Measurements from ENCODE around the gene RB1. TPM values are rescaled to one million over a fixed set of nuclear protein-coding genes. Genes with fewer than 3 reads are reported as not detected.

RB1 gene
- total and polyA plus RNA-seq, 2 donors (not counting 3 experiments of a cell fraction or from before 2014, with no cell fraction given), result 8.0 to 41.2 TPM

DNA sequence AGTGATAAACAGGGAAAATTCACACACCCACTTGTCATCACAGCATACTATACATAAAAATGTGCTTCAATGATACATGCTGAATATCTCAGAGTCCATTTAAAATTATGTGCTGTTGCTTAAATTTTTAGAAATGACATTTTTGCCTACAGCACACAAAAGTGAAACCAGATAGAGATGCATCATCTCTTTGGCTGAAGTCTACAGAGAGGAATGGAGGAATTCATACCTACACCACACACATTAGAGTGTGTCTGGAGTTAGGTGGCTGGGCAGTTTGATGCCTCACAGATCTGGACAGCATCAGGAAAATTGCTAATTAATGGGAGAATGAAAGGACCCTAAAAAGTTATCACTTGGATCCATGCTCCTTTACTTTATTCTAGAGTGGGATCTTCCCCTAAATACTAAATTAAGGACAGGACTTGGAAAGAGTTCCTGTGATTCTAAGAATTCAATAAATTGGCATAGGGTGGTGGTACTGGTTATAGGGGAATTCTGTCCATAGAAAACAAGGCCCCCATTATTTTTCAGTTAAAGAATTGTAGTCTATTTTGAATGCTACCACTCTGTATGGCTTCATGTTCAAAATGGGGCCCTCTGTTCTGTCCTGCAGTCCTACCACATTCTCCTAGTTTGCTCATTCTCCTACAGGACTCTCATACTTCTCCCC lies 188.0 kb downstream of the RB1 start:
- H3K9me1 ChIP-seq (replicated peaks; ENCODE audit: control insufficient read depth, extremely low read depth, insufficient read depth, low read length), result no peaks in the 10 kb centered on the region
- H2AFZ ChIP-seq (ENCODE audit: low read depth, low read length), result peak overlapping the region; percentile 66
- DNase-seq (ENCODE audit: low read depth, low spot score) (no peak), FAIRE-seq (no peak)
- no peaks in the 10 kb centered on the region for H4K20me1 ChIP-seq (replicated peaks; ENCODE audit: control insufficient read depth, extremely low read depth, insufficient read depth, low read length)
- BruUV-seq (replicated peaks), result no TSS peak
- no peaks in the 10 kb centered on the region for H3K79me2 ChIP-seq (ENCODE audit: control insufficient read depth, insufficient read depth, low read length)
- ChIA-PET CTCF (interaction anchor here (1.0 to 1.7 kb wide), 2 partner anchors 41 to 88 kb away, joined by 3 to 9 read pairs; partner anchors contain the start of gene RCBTB2), POLR2A (interaction anchor here (1.2 kb wide), 1 partner anchor 41 kb away, joined by 3 read pairs; the partner anchor contains the start of gene RCBTB2)
- peak overlapping the region; percentile 54 for H3K27ac ChIP-seq (ENCODE audit: insufficient read depth, low read depth, low read length)
- no peak overlapping the region for H3K9ac ChIP-seq (replicated peaks; ENCODE audit: extremely low read depth, insufficient read depth, low read length)
- H3K27me3 ChIP-seq (ENCODE audit: control insufficient read depth in 2 of 2, insufficient read depth in 2 of 2, low read length in 2 of 2), result no peaks in the 10 kb centered on the region
- dilution Hi-C loops (cut with MboI; ENCODE audit: extremely low pct_ligation_motif_present, low sequenced_read_pairs) (no loop called here), intact Hi-C loops (cut with micrococcal nuclease) (no loop called here)
- no peak for TF ChIP-seq JUN (IDR thresholded peaks at IDR 0.05; ENCODE audit: borderline replicate concordance, insufficient read depth, insufficient read length, low read depth)
- H3K4me1 ChIP-seq (ENCODE audit: control insufficient read depth, extremely low read depth, insufficient read depth, low read length), result peaks cover 47% of the 10 kb centered on the region
- peak overlapping the region; percentile 88 for H3K4me2 ChIP-seq (ENCODE audit: insufficient read depth, low read length)
- H3K9me3 ChIP-seq (replicated peaks; ENCODE audit: control insufficient read depth, insufficient read depth, low read length), result no peaks in the 10 kb centered on the region
- H3K36me3 ChIP-seq (ENCODE audit: control insufficient read depth in 2 of 2, extremely low read depth in 1 of 2, insufficient read depth in 2 of 2, low read length in 2 of 2), result no peaks in the 10 kb centered on the region
- H3K4me3 ChIP-seq (replicated peaks in 1 of 3; ENCODE audit: insufficient read depth in 1 of 3, low read depth in 1 of 3, low read length in 3 of 3), result no peak overlapping the region

DNA sequence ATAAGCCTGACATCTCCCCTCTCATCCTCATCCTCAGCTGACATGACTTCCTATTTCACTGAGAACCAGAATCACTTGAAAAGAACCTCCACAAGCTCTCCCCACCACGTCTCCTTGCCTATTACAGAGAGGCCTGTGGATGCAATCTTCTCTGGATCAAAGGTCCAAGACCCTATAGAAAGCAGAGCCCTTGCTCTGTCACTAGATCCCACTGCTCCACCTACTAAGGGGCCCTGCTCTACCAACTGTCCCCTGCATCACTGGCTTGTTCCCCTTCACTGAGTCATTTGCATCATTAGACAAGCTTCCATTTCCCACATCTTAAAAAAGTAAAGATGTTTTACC lies 188.5 kb downstream of the RB1 start:
- no peaks in the 10 kb centered on the region for H4K20me1 ChIP-seq (replicated peaks; ENCODE audit: control insufficient read depth, extremely low read depth, insufficient read depth, low read length)
- H3K9me1 ChIP-seq (replicated peaks; ENCODE audit: control insufficient read depth, extremely low read depth, insufficient read depth, low read length), result no peaks in the 10 kb centered on the region
- BruUV-seq (replicated peaks), result no TSS peak
- TF ChIP-seq EZH2 (IDR thresholded peaks at IDR 0.05; ENCODE audit: borderline replicate concordance, low read depth, low read length, severe bottlenecking) (no peak), MYC (IDR thresholded peaks at IDR 0.05; ENCODE audit: low read depth, low read length) (no peak), MAX (IDR thresholded peaks at IDR 0.05; ENCODE audit: insufficient read depth, insufficient read length) (no peak), POLR2A (IDR thresholded peaks at IDR 0.05; ENCODE audit: low read depth, low read length) (no peak), GATA2 (IDR thresholded peaks at IDR 0.05; ENCODE audit: insufficient read depth, insufficient read length, low read depth, low read length) (no peak), CTCF (IDR thresholded peaks at IDR 0.05; ENCODE audit: extremely low read depth in 1 of 2, insufficient read depth in 1 of 2, low read depth in 1 of 2, low read length in 2 of 2) (no peak), POLR2AphosphoS5 (IDR thresholded peaks at IDR 0.05; ENCODE audit: insufficient read depth, low read depth, low read length) (no peak), JUN (IDR thresholded peaks at IDR 0.05; ENCODE audit: borderline replicate concordance, insufficient read depth, insufficient read length, low read depth) (no peak), FOS (IDR thresholded peaks at IDR 0.05; ENCODE audit: borderline replicate concordance, insufficient read depth, low read length) (no peak)
- CTCF ChIA-PET, result interaction anchor here (1.0 to 1.7 kb wide), 2 partner anchors 41 to 88 kb away, joined by 3 to 9 read pairs; partner anchors contain the start of gene RCBTB2
- FAIRE-seq (no peak), DNase-seq (ENCODE audit: low read depth, low spot score) (no peak)
- no peaks in the 10 kb centered on the region for H3K9me3 ChIP-seq (replicated peaks; ENCODE audit: control insufficient read depth, insufficient read depth, low read length)
- peak overlapping the region; percentile 66 for H2AFZ ChIP-seq (ENCODE audit: low read depth, low read length)
- no peaks in the 10 kb centered on the region for H3K79me2 ChIP-seq (ENCODE audit: control insufficient read depth, insufficient read depth, low read length)
- H3K36me3 ChIP-seq (ENCODE audit: control insufficient read depth in 2 of 2, extremely low read depth in 1 of 2, insufficient read depth in 2 of 2, low read length in 2 of 2), result no peaks in the 10 kb centered on the region
- intact Hi-C loops (cut with micrococcal nuclease), result no loop called here
- H3K4me1 ChIP-seq (ENCODE audit: control insufficient read depth, extremely low read depth, insufficient read depth, low read length), result peaks cover 50% of the 10 kb centered on the region
- POLR2A ChIA-PET, result interaction anchor here (1.2 kb wide), 1 partner anchor 41 kb away, joined by 3 read pairs; the partner anchor contains the start of gene RCBTB2
- dilution Hi-C loops (cut with MboI; ENCODE audit: extremely low pct_ligation_motif_present, low sequenced_read_pairs), result no loop called here
- H3K4me3 ChIP-seq (replicated peaks in 1 of 3; ENCODE audit: insufficient read depth in 1 of 3, low read depth in 1 of 3, low read length in 3 of 3), result peak overlapping the region in 1 of 3 experiments; percentile 23
- peak overlapping the region; percentile 88 for H3K4me2 ChIP-seq (ENCODE audit: insufficient read depth, low read length)
- H3K27me3 ChIP-seq (ENCODE audit: control insufficient read depth in 2 of 2, insufficient read depth in 2 of 2, low read length in 2 of 2), result no peaks in the 10 kb centered on the region
- no peak overlapping the region for H3K9ac ChIP-seq (replicated peaks; ENCODE audit: extremely low read depth, insufficient read depth, low read length)
- H3K27ac ChIP-seq (ENCODE audit: insufficient read depth, low read depth, low read length), result peak overlapping the region; percentile 54

Measured in endothelial cell of umbilical vein (primary cell).